Body of pancreas (tissue), 4 donors: ENCODE measurements around the gene PLCXD3. TPM values are rescaled to one million over a fixed set of nuclear protein-coding genes. Genes with fewer than 3 reads are reported as not detected.

Source experiments
- ATAC-seq: fragments of 150-250 bp; one replicate; pipeline ENCODE4 v1.9.1; 2016
- DNase-seq, 4 donors: peaks; one replicate each; pipeline ENCODE4 v3.0.0-alpha.2; 2019
- H3K27ac ChIP-seq, 4 donors: fragments of 200-600 bp; sonication (generic); 1 replicate in 3 of 4; 2 replicates in 1 of 4; pipeline versions ENCODE4 v1.5.1 to v1.6.1; 2016 to 2019; ENCODE audit warnings: mild to moderate bottlenecking in 1 of 4, mixed read lengths in 1 of 4, moderate library complexity in 1 of 4
- H3K27me3 ChIP-seq, 2 donors: fragments of 200-600 bp; sonication (generic); one replicate each; pipeline ENCODE4 v1.6.0; 2016; ENCODE audit warnings: mild to moderate bottlenecking in 1 of 2
- H3K36me3 ChIP-seq, 2 donors: fragments of 200-600 bp; sonication (generic); replicated peaks in 1 of 2; 2 replicates each; pipeline ENCODE4 v1.5.1; 2016; ENCODE audit warnings: low read depth in 2 of 2; ENCODE audit not compliant: insufficient read depth in 1 of 2
- H3K4me1 ChIP-seq: fragments of 200-600 bp; sonication (generic); one replicate; pipeline ENCODE4 v1.6.0; 2016
- H3K4me3 ChIP-seq, 2 donors: fragments of 200-600 bp; sonication (generic); 1 replicate in 1 of 2; 2 replicates in 1 of 2; pipeline ENCODE4 v1.5.1; 2016 to 2019
- H3K9me3 ChIP-seq, 3 donors: fragments of 200-600 bp; sonication (generic); 1 replicate in 2 of 3; 2 replicates in 1 of 3; pipeline ENCODE4 v1.5.1; 2016
- CTCF ChIP-seq, 7 experiments: fragments of 450-650 bp in 4 of 7; fragments of 200-600 bp in 3 of 7; sonication (generic) in 3 of 7; IDR thresholded peaks; one replicate each; pipeline ENCODE4 v1.5.1; 2016 to 2019; ENCODE audit warnings: antibody characterized with exemption in 7 of 7
- POLR2A ChIP-seq, 3 donors: fragments of 450-650 bp; IDR thresholded peaks; one replicate each; pipeline ENCODE4 v1.6.1; 2016; ENCODE audit warnings: antibody characterized with exemption in 3 of 3, mild to moderate bottlenecking in 2 of 3
- WGBS, 2 donors: methylation state at CpG; one replicate each; pipeline ENCODE4 v1.1.5; 2017; 5-methylcytosine and 5-hydroxymethylcytosine counted together
- intact Hi-C: fragments of 100-400 bp; cut with DNase I; formaldehyde crosslinking; loops from one replicate; pipeline ENCODE4 v1.15.1; 2023
- total RNA-seq, 2 donors: library from RNA; depleted of rRNA; stranded (reverse); fragments of >200 nt; gene quantifications; one replicate each; pipeline ENCODE4 v1.1.0, GENCODE V29; 2016

The PLCXD3 gene
- total RNA-seq, 2 donors from 2014 or later = 1.6 to 3.9 TPM

- ATAC-seq (no peak), DNase-seq (no peak)
- no peak overlapping the region for H3K4me3 ChIP-seq
- 61 to 67% methylated on average over 2 of the region's 2 CpGs for WGBS, 2 donors
- H3K9me3 ChIP-seq = no peaks in the 10 kb centered on the region
- TF ChIP-seq POLR2A (IDR thresholded peaks at IDR 0.05) (no peak), CTCF (IDR thresholded peaks at IDR 0.05) (no peak)
- no peaks in the 10 kb centered on the region for H3K4me1 ChIP-seq
- intact Hi-C loops = loop anchor here (10.0 kb wide), 1 partner anchor 236 kb away; the partner anchor contains the start of gene PLCXD3
- no peak overlapping the region for H3K27ac ChIP-seq
- no peaks in the 10 kb centered on the region for H3K36me3 ChIP-seq
- no peaks in the 10 kb centered on the region for H3K27me3 ChIP-seq
Observed at GRCh38 chr5:41279040-41279439, 231.4 kb downstream of the PLCXD3 start.

- no peak for TF ChIP-seq CTCF (IDR thresholded peaks at IDR 0.05)
- no peak for TF ChIP-seq POLR2A (IDR thresholded peaks at IDR 0.05)
- no peak overlapping the region for H3K27ac ChIP-seq
- no peaks in the 10 kb centered on the region for H3K27me3 ChIP-seq
- 64% methylated on average over 4 of the region's 4 CpGs for WGBS, 2 donors
- H3K36me3 ChIP-seq = no peaks in the 10 kb centered on the region
- no peaks in the 10 kb centered on the region for H3K4me1 ChIP-seq
- intact Hi-C loops = loop anchor here (10.0 kb wide), 1 partner anchor 237 kb away; the partner anchor contains the start of gene PLCXD3
- no peak overlapping the region for H3K4me3 ChIP-seq
- DNase-seq (no peak), ATAC-seq (no peak)
- no peaks in the 10 kb centered on the region for H3K9me3 ChIP-seq
Observed at GRCh38 chr5:41277476-41278245, 232.7 kb downstream of the PLCXD3 start.

GRCh38 chr5:41275813-41276512 lies 234.4 kb downstream of the PLCXD3 start:
- WGBS, 2 donors = 71 to 76% methylated on average over 8 of the region's 8 CpGs
- no peaks in the 10 kb centered on the region for H3K4me1 ChIP-seq
- H3K27ac ChIP-seq = no peak overlapping the region
- H3K4me3 ChIP-seq = no peak overlapping the region
- H3K36me3 ChIP-seq = no peaks in the 10 kb centered on the region
- ATAC-seq (no peak), DNase-seq (no peak)
- no peaks in the 10 kb centered on the region for H3K9me3 ChIP-seq
- no peaks in the 10 kb centered on the region for H3K27me3 ChIP-seq
- TF ChIP-seq CTCF (IDR thresholded peaks at IDR 0.05) = no peak
- no peak for TF ChIP-seq POLR2A (IDR thresholded peaks at IDR 0.05)
- intact Hi-C loops = loop anchor here (10.0 kb wide), 1 partner anchor 239 kb away; the partner anchor contains the start of gene PLCXD3

- no peaks in the 10 kb centered on the region for H3K9me3 ChIP-seq
- no peaks in the 10 kb centered on the region for H3K36me3 ChIP-seq
- no peaks in the 10 kb centered on the region for H3K27me3 ChIP-seq
- ATAC-seq (peak; percentile 99), DNase-seq (peak; percentile 60 to 72 (median 66))
- TF ChIP-seq CTCF (IDR thresholded peaks at IDR 0.05) (peak; percentile 26 to 87 (median 76)), POLR2A (IDR thresholded peaks at IDR 0.05) (no peak)
- no peaks in the 10 kb centered on the region for H3K4me1 ChIP-seq
- H3K27ac ChIP-seq = no peak overlapping the region
- intact Hi-C loops = loop anchor here (10.0 kb wide), 1 partner anchor 244 kb away; the partner anchor contains the start of gene PLCXD3
- WGBS, 2 donors = 22 to 38% methylated on average over 2 of the region's 2 CpGs
- no peak overlapping the region for H3K4me3 ChIP-seq
Observed at GRCh38 chr5:41270423-41271251, 239.8 kb downstream of the PLCXD3 start.
